Endodermal cell (in vitro differentiated cells): ENCODE data around the gene GPATCH4. TPM values are rescaled to one million over a fixed set of nuclear protein-coding genes. Genes with fewer than 3 reads are reported as not detected.
"Not testable (repeated sequence)": the region's sequence is repeated elsewhere in the genome, so short reads cannot be mapped to it uniquely, and the experiment has no call there.

Experiments
- DNase-seq: peaks from one replicate; pipeline ENCODE4 v3.0.0-alpha.2; 2017
- H3K27ac ChIP-seq: 2 replicates; pipeline ENCODE4 v1.5.1; 2013; ENCODE audit warnings: mild to moderate bottlenecking, low read depth, low read length, moderate library complexity
- H3K27me3 ChIP-seq: 2 replicates; pipeline ENCODE4 v1.6.1; 2013; ENCODE audit warnings: mild to moderate bottlenecking, low read length, moderate library complexity; ENCODE audit not compliant: insufficient read depth, control insufficient read depth, poor library complexity, severe bottlenecking
- H3K36me3 ChIP-seq: 2 replicates; pipeline ENCODE4 v1.7.0; 2013; ENCODE audit warnings: mild to moderate bottlenecking, low read length, moderate library complexity; ENCODE audit not compliant: control insufficient read depth, insufficient read depth
- H3K4me1 ChIP-seq: one replicate; pipeline ENCODE4 v1.7.0; 2013; ENCODE audit warnings: low read length; ENCODE audit not compliant: control insufficient read depth, insufficient read depth
- H3K4me3 ChIP-seq: 2 replicates; pipeline ENCODE4 v1.5.1; 2013; ENCODE audit warnings: mild to moderate bottlenecking, low read length, moderate library complexity
- H3K9ac ChIP-seq: 2 replicates; pipeline ENCODE4 v1.6.1; 2013; ENCODE audit warnings: mild to moderate bottlenecking, low read length, moderate library complexity; ENCODE audit not compliant: poor library complexity, severe bottlenecking; ENCODE audit errors: extremely low read depth
- H3K9me3 ChIP-seq: 2 replicates; pipeline ENCODE4 v1.6.1; 2013; ENCODE audit warnings: mild to moderate bottlenecking, low read length, moderate library complexity; ENCODE audit not compliant: control insufficient read depth
- H3K27ac Mint-ChIP-seq: 2 replicates; pipeline ENCODE4 v1.8.0; 2020; ENCODE audit warnings: mixed read lengths
- H3K27me3 Mint-ChIP-seq: 2 replicates; pipeline ENCODE4 v1.8.0; 2021; ENCODE audit warnings: mild to moderate bottlenecking, mixed read lengths; ENCODE audit not compliant: insufficient read depth
- H3K36me3 Mint-ChIP-seq: 2 replicates; pipeline ENCODE4 v1.8.0; 2020; ENCODE audit warnings: low read depth, mixed read lengths
- H3K4me1 Mint-ChIP-seq: 2 replicates; pipeline ENCODE4 v1.8.0; 2020; ENCODE audit warnings: mixed read lengths
- H3K4me3 Mint-ChIP-seq: 2 replicates; pipeline ENCODE4 v1.8.0; 2020; ENCODE audit warnings: mild to moderate bottlenecking, moderate library complexity, mixed read lengths
- H3K9me3 Mint-ChIP-seq: 2 replicates; pipeline ENCODE4 v1.8.0; 2020; ENCODE audit warnings: mild to moderate bottlenecking, mixed read lengths
- WGBS, 2 experiments: methylation state at CpG; one replicate each; pipeline versions ENCODE4 v1.1.5 to v1.1.7; 2013; ENCODE audit warnings: missing lambda C conversion rate in 2 of 2, mixed read lengths in 1 of 2; ENCODE audit not compliant: insufficient coverage in 1 of 2, insufficient read length in 1 of 2; 5-methylcytosine and 5-hydroxymethylcytosine counted together
- total RNA-seq, 2 donors: library from RNA; stranded (reverse); fragmentation: NEBNext Ultra II Directional in 1 of 2; extraction: Animal tissue kit (Norgen Biotek cat#: 25700) in 1 of 2; gene quantifications; 2 replicates in 1 of 2; 3 replicates in 1 of 2; pipeline ENCODE4 v1.2.1, GENCODE V29; 2021
- TF ChIP-seq, protein P1 (sequence below): fragments of 200-600 bp; sonication (generic); conservative IDR thresholded peaks from 2 replicates; pipeline ENCODE4 v1.5.0; 2021; ENCODE audit warnings: antibody characterized with exemption, mild to moderate bottlenecking

The GPATCH4 gene
- total RNA-seq, 2 donors from 2014 or later, result 23.0 to 34.4 TPM

DNA sequence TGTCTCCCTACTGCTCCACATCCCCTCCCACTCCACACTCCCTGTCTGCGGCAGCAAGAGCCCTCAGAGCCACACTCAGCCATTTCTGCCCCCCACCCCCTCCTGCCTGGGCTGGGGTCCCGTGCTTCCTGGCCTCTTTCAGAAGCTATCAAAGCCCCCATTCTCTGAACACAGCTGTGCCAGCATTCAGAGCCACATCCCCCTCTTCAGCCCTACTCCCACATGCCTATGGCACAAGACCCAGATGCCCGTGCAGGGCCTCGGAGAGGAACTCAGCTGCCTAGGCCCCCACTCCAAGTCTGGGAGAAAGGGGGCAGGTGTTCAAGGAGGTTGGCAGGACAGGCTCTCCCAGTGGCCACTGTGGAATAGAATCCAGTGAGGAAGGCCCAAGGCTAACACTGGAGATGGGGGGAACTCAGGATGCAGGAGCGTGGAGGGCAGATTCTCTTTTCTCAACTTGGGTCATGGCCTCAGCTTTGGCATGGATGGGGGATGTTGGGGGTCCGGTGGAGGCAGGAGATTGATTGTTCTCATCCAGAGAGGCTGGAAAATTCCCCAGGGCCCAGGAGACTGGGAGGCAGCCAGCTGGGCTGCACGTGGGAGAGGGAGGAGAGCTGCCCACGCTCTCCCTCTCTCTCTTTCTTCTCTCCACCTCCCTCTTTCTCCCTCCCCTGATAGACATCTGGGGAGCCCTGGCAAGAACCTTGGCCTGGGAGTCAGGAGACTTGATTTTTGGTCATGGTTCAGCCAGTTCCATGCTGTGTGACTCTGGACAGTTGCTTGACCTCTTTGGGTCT lies 37.1 kb upstream of the GPATCH4 start:
- TF ChIP-seq, protein P1, sequence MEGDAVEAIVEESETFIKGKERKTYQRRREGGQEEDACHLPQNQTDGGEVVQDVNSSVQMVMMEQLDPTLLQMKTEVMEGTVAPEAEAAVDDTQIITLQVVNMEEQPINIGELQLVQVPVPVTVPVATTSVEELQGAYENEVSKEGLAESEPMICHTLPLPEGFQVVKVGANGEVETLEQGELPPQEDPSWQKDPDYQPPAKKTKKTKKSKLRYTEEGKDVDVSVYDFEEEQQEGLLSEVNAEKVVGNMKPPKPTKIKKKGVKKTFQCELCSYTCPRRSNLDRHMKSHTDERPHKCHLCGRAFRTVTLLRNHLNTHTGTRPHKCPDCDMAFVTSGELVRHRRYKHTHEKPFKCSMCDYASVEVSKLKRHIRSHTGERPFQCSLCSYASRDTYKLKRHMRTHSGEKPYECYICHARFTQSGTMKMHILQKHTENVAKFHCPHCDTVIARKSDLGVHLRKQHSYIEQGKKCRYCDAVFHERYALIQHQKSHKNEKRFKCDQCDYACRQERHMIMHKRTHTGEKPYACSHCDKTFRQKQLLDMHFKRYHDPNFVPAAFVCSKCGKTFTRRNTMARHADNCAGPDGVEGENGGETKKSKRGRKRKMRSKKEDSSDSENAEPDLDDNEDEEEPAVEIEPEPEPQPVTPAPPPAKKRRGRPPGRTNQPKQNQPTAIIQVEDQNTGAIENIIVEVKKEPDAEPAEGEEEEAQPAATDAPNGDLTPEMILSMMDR, result no peak
- peaks cover 94% of the 10 kb centered on the region for H3K27me3 Mint-ChIP-seq
- Histone ChIP-seq H3K4me3 (no peak overlapping the region), H3K9ac (no peak overlapping the region), H3K36me3 (no peaks in the 10 kb centered on the region), H3K27me3 (peaks cover 93% of the 10 kb centered on the region), H3K27ac (no peak overlapping the region), H3K9me3 (no peaks in the 10 kb centered on the region), H3K4me1 (no peaks in the 10 kb centered on the region)
- peaks cover 6% of the 10 kb centered on the region for H3K4me1 Mint-ChIP-seq
- DNase-seq, result peak; percentile 34
- no peak overlapping the region for H3K27ac Mint-ChIP-seq
- H3K36me3 Mint-ChIP-seq, result no peaks in the 10 kb centered on the region
- WGBS, 2 experiments, result 80 to 92% methylated on average over 2 to 8 of the region's 8 CpGs
- no peak overlapping the region for H3K4me3 Mint-ChIP-seq
- no peaks in the 10 kb centered on the region for H3K9me3 Mint-ChIP-seq

DNA sequence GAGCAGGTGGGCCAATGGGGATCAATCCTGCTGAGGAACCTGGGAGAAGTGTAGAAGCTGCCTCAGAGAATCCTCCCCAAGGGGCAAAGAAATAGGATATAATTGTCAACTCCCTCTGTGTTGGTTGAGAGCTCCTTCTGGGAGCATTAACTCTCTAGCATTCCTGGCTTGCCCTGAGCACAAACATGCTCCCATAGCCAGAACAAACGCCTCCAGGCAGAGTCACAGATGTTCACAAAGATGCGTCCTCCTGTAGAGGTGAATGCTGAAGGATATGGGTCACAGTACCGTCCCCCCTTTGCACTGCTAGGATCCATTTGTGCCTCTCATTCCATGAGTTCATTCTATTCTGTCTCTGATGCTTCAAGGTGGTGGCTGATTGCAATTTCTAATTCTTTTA lies 31.1 kb upstream of the GPATCH4 start:
- no peaks in the 10 kb centered on the region for H3K36me3 Mint-ChIP-seq
- no peak overlapping the region for H3K4me3 Mint-ChIP-seq
- Histone ChIP-seq H3K9me3 (no peaks in the 10 kb centered on the region), H3K9ac (no peak overlapping the region), H3K4me3 (no peak overlapping the region), H3K36me3 (no peaks in the 10 kb centered on the region), H3K27ac (no peak overlapping the region), H3K4me1 (no peaks in the 10 kb centered on the region), H3K27me3 (peaks cover 50% of the 10 kb centered on the region)
- TF ChIP-seq, protein P1, result no peak
- no peak for DNase-seq
- H3K27me3 Mint-ChIP-seq, result peaks cover 88% of the 10 kb centered on the region
- H3K9me3 Mint-ChIP-seq, result no peaks in the 10 kb centered on the region
- H3K27ac Mint-ChIP-seq, result no peak overlapping the region
- 76 to 78% methylated on average over 3 of the region's 3 CpGs for WGBS, 2 experiments
- H3K4me1 Mint-ChIP-seq, result peaks cover 4% of the 10 kb centered on the region

DNA sequence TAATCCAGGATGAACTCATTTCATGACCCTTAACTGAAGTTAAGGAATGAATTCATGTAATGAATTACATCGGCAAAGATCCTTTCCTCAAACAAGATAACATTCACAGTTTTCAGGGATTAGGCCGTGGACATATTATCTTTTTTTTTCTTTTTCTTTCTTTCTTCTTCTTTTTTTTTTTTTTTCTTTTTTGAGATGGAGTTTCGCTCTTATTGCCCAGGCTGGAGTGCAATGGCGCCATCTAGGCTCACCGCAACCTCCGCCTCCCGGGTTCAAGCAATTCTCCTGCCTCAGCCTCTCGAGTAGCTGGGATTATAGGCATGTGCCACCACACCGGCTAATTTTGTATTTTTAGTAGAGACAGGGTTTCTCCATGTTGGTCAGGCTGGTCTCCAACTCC lies 29.9 kb upstream of the GPATCH4 start:
- not testable (repeated sequence) for H3K9me3 ChIP-seq, H3K9ac ChIP-seq, H3K4me3 Mint-ChIP-seq, H3K27ac ChIP-seq, H3K9me3 Mint-ChIP-seq, H3K36me3 ChIP-seq, H3K27ac Mint-ChIP-seq, H3K4me1 ChIP-seq, H3K36me3 Mint-ChIP-seq, DNase-seq, H3K4me1 Mint-ChIP-seq, H3K4me3 ChIP-seq
- WGBS, 2 experiments, result 67 to 71% methylated on average over 1 to 9 of the region's 9 CpGs
- TF ChIP-seq, protein P1, result peak; percentile 58
- H3K27me3 Mint-ChIP-seq, result peaks cover 89% of the 10 kb centered on the region
- peaks cover 53% of the 10 kb centered on the region for H3K27me3 ChIP-seq
